Measurements from ENCODE around the gene GJA4. TPM values are rescaled to one million over a fixed set of nuclear protein-coding genes. Genes with fewer than 3 reads are reported as not detected.

Gene GJA4
- polyA plus RNA-seq, 1 donor, result 35.0 TPM

GRCh38 chr1:34839526-34840305, 46.9 kb downstream of the GJA4 start:
- no peak for DNase-seq (ENCODE audit: low read depth)

- DNase-seq (ENCODE audit: low read depth), result no peak
Measured at GRCh38 chr1:34840426-34840825, 47.6 kb downstream of the GJA4 start.

- DNase-seq (ENCODE audit: low read depth), result no peak
Measured at GRCh38 chr1:34842073-34842472, 49.3 kb downstream of the GJA4 start.

- no peak for DNase-seq (ENCODE audit: low read depth)
Measured at GRCh38 chr1:34842952-34843371, 50.2 kb downstream of the GJA4 start.

GRCh38 chr1:34843392-34844251, 50.8 kb downstream of the GJA4 start:
- no peak for DNase-seq (ENCODE audit: low read depth)

- no peak for DNase-seq (ENCODE audit: low read depth)
Measured at GRCh38 chr1:34844252-34844634, 51.4 kb downstream of the GJA4 start.

Other genes with a start within 250 kb of the GJA4 start
- gene GJB5, start 38.0 kb upstream of the GJA4 start, polyA plus RNA-seq (ENCODE audit: insufficient read length), result 0.16 TPM
- 0.08 TPM for gene GJB4, start 33.3 kb upstream of the GJA4 start, polyA plus RNA-seq (ENCODE audit: insufficient read length)
- gene GJB3, start 11.8 kb upstream of the GJA4 start, polyA plus RNA-seq (ENCODE audit: insufficient read length), result not detected
- gene SMIM12, start 66.8 kb downstream of the GJA4 start, polyA plus RNA-seq (ENCODE audit: insufficient read length), result 23.3 TPM
- gene DLGAP3, start 136.7 kb downstream of the GJA4 start, polyA plus RNA-seq (ENCODE audit: insufficient read length), result 0.16 TPM
- gene TMEM35B, start 192.3 kb downstream of the GJA4 start, polyA plus RNA-seq (ENCODE audit: insufficient read length), result 19.2 TPM
- gene ZMYM6, start 238.9 kb downstream of the GJA4 start, polyA plus RNA-seq (ENCODE audit: insufficient read length), result 9.2 TPM